HL-60/S4 treated with phorbol 12-myristate 13-acetate at 8.2 ng/mL for 4 days and 3 days (cell line): ENCODE results near the gene NARS2.
"Not testable (repeated sequence)": the region's sequence is repeated elsewhere in the genome, so short reads cannot be mapped to it uniquely, and the experiment has no call there.

Source experiments
- in situ Hi-C: fragments of 300-500 bp; cut with MboI; formaldehyde crosslinking; loops from 2 replicates; pipeline ENCODE4 v1.15.0; 2022; ENCODE audit warnings: low sequenced_read_pairs

Gene NARS2

GRCh38 chr11:78548911-78549590 lies 25.6 kb downstream of the NARS2 start:
- in situ Hi-C loops = no loop called here

- in situ Hi-C loops = no loop called here
These were observed 26.5 kb downstream of the NARS2 start for GRCh38 chr11:78547931-78548705.

DNA sequence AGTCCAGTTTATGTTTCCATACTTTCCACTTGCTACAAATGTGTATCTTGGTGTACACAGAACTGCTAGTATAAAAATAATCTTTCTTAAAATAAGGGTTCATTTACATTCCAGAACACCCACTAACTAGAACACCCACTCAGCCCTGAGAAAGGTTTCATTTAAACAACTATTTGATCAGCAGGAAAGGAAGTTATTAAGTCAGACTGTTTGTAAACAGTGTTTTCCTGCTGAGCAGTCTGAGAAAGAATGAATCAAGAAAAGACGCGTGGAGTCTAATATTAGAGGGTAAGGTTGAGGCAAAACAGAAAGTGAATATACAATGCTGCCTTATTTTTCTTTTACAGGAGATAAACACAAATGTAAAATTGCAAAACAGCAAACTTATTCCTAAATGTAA lies 32.7 kb downstream of the NARS2 start:
- in situ Hi-C loops = no loop called here

- in situ Hi-C loops = no loop called here
These were observed 33.1 kb downstream of the NARS2 start for GRCh38 chr11:78541537-78541936.

GRCh38 chr11:78540256-78540655 lies 34.4 kb downstream of the NARS2 start:
- in situ Hi-C loops = no loop called here

GRCh38 chr11:78539506-78539905 lies 35.2 kb downstream of the NARS2 start:
- in situ Hi-C loops = no loop called here

- in situ Hi-C loops = no loop called here
These were observed 37.7 kb downstream of the NARS2 start for GRCh38 chr11:78536933-78537332.

DNA sequence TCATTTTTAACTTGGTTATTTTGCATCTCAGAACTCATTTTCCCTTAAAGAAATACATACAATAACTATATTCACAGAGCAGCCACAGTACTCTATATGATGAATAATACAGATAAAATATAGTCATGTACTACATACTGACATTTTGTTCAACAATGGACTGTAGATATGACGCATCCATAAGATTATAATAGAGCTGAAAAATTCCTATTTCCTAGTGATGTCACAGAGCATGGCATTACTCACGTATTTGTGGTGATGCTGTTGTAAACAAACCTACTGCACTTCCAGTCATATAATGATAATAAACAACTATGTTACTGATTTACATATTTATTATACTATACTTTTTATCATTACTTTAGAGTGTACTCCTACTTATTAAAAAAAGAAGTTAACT lies 38.7 kb downstream of the NARS2 start:
- in situ Hi-C loops = no loop called here

- in situ Hi-C loops = no loop called here
These were observed 39.6 kb downstream of the NARS2 start for GRCh38 chr11:78535027-78535426.

- in situ Hi-C loops = no loop called here
These were observed 41.3 kb downstream of the NARS2 start for GRCh38 chr11:78533399-78533798.

GRCh38 chr11:78532991-78533390 lies 41.7 kb downstream of the NARS2 start:
- in situ Hi-C loops = no loop called here

GRCh38 chr11:78526497-78527146 lies 48.0 kb downstream of the NARS2 start:
- in situ Hi-C loops = no loop called here

DNA sequence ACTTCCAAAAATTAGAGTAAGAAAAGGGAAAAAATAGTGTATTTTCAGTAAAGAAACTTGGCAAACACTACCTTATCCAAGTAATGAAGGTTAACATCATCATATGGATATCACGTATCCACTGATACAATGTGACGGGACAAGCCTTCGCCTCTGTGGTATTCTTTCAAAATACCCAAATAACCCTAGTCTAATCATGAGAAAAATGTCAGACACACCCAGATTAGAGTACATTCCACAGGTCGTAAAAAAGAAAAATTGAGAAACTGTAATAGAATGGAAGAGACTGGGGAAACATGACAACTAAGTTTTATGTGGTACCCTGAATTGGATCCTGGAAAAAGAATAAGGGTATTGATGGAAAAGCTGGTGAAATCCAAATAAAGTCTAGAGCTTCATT lies 48.9 kb downstream of the NARS2 start:
- in situ Hi-C loops = no loop called here

DNA sequence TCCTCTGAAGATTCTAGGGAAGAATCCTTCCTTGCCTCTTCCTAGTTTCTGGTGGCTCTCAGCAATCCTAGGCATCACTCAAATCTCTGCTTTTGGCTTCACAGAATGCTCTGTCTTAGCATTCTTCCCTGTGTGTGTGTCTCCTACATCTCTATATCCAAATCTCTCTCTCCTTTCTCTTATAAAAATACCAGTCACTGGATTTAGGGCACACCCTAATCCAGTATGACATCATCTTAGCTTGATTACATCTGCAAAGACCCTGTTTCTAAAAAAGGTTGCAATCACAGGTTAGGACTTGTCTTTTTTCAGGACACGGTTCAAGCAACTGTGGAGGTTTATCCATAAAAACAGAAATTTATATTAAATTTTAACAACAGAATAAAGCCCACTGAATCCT lies 54.4 kb downstream of the NARS2 start:
- in situ Hi-C loops = no loop called here

GRCh38 chr11:78516281-78516680 lies 58.4 kb downstream of the NARS2 start:
- in situ Hi-C loops = no loop called here

- in situ Hi-C loops = no loop called here
These were observed 59.7 kb downstream of the NARS2 start for GRCh38 chr11:78514922-78515502.

DNA sequence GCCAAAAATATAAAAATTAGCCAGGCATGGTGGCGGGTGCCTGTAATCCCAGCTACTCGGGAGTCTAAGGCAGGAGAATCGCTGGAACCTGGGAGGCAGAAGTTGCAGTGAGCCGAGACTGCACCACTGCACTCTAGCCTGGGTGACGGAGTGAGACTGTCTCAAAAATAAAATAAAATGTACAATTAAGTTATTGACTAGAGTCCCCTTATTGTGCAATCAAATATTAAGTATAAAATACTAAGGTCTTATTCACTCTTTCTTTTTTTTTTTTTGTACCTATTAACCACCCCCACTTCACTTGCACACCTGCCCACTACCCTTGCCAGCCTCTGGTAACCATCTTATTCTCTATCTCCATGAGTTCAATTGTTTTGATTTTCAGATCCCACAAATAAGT lies 61.6 kb downstream of the NARS2 start:
- in situ Hi-C loops = not testable (repeated sequence)

GRCh38 chr11:78510597-78510996 lies 64.1 kb downstream of the NARS2 start:
- in situ Hi-C loops = no loop called here

- in situ Hi-C loops = no loop called here
These were observed 64.6 kb downstream of the NARS2 start for GRCh38 chr11:78510025-78510596.

GRCh38 chr11:78504708-78505107 lies 70.0 kb downstream of the NARS2 start:
- in situ Hi-C loops = no loop called here

DNA sequence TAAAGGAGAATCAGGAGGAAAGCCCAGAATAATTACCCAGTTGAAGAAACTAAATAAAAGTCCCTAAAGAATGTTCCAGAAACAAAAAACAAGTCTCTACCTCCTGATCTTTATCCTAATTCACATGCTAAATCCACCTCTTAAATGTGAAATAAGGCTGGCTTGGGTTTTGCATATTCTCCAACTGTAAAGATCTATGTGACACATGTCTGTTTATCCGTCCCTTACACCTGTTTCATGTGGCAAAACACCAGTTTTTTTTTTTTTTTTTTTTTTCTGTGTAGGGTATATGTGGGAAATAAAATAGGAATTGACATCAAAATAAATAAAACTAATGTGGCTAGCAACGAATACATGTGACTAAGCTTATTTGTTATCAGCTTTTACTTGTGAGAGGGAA lies 70.5 kb downstream of the NARS2 start:
- in situ Hi-C loops = no loop called here
